GM12878 (cell line): ENCODE results near the gene STEAP1B. TPM values are rescaled to one million over a fixed set of nuclear protein-coding genes. Genes with fewer than 3 reads are reported as not detected.

Experiments used
- ATAC-seq: fragments of 200-7000 bp; cut with Tn5 transposase; 3 replicates; pipeline ENCODE4 v1.9.1; 2020; ENCODE audit warnings: mild to moderate bottlenecking, moderate library complexity
- BruUV-seq: library from RNA; stranded (reverse); fragments of 400-500 nt; replicated peaks from 2 replicates; lab custom pipeline; 2021; lab: Mats Ljungman, UMichigan
- CTCF ChIA-PET: fragments of 300-600 bp; sonication (Branson Sonifier 250); formaldehyde crosslinking; extraction: SDS; loops from one replicate; lab custom pipeline; 2021; ENCODE audit warnings: inconsistent platforms; lab: Yijun Ruan, JAX
- POLR2A ChIA-PET: fragments of 350-600 bp; formaldehyde crosslinking; extraction: SDS; loops from one replicate; lab custom pipeline; 2021; ENCODE audit warnings: inconsistent platforms; lab: Charles Lee
- RAD21 ChIA-PET: fragments of 300-600 bp; sonication (Branson Sonifier 250); formaldehyde crosslinking; loops from one replicate; lab custom pipeline; 2023; ENCODE audit warnings: antibody characterized with exemption; ENCODE audit not compliant: unreplicated experiment; lab: Charles Lee
- SMC1A ChIA-PET: fragments of 300-600 bp; sonication (Branson Sonifier 250); formaldehyde crosslinking; loops from one replicate; lab custom pipeline; 2023; ENCODE audit not compliant: unreplicated experiment, uncharacterized antibody; lab: Charles Lee
- DNase-seq: peaks from one replicate; pipeline ENCODE4 v3.0.0-alpha.2; 2011; ENCODE audit warnings: low read depth, low spot score
- FAIRE-seq: peaks from 3 replicates; lab custom pipeline; 2011; peaks lifted over from hg19 to GRCh38; lab: Jason Lieb, UNC
- H2AFZ ChIP-seq: 2 replicates; pipeline ENCODE4 v1.6.0; 2011; ENCODE audit warnings: low read depth, low read length, control low read depth; ENCODE audit not compliant: control insufficient read depth
- H3K27ac ChIP-seq: 2 replicates; pipeline ENCODE4 v1.5.1; 2011; ENCODE audit warnings: control low read depth; ENCODE audit not compliant: control insufficient read depth, insufficient read depth
- H3K27me3 ChIP-seq, 2 experiments: replicated peaks in 1 of 2; 2 replicates each; pipeline versions ENCODE4 v1.6.0 to v1.6.1; 2011; ENCODE audit warnings: low read length in 1 of 2; ENCODE audit not compliant: control insufficient read depth in 2 of 2, insufficient read depth in 2 of 2
- H3K36me3 ChIP-seq, 2 experiments: 2 replicates each; pipeline ENCODE4 v1.5.1; 2011; ENCODE audit warnings: low read length in 1 of 2; ENCODE audit not compliant: control insufficient read depth in 2 of 2, insufficient read depth in 2 of 2
- H3K4me1 ChIP-seq: 2 replicates; pipeline ENCODE4 v1.6.1; 2011; ENCODE audit warnings: mild to moderate bottlenecking, low read length, moderate library complexity, mixed read lengths; ENCODE audit not compliant: control insufficient read depth, insufficient read depth
- H3K4me2 ChIP-seq: 2 replicates; pipeline ENCODE4 v1.6.0; 2011; ENCODE audit warnings: control low read depth; ENCODE audit not compliant: control insufficient read depth, insufficient read depth
- H3K4me3 ChIP-seq: fragments of 200-600 bp; sonication (generic); 2 replicates; pipeline ENCODE4 v1.5.1; 2016
- H3K79me2 ChIP-seq: 2 replicates; pipeline ENCODE4 v1.6.0; 2011; ENCODE audit warnings: low read length; ENCODE audit not compliant: control insufficient read depth, insufficient read depth
- H3K9ac ChIP-seq: 2 replicates; pipeline ENCODE4 v1.8.0; 2011; ENCODE audit warnings: low read length, control low read depth, mixed read lengths; ENCODE audit not compliant: control insufficient read depth, insufficient read depth
- H3K9me3 ChIP-seq: replicated peaks from 3 replicates; pipeline ENCODE4 v1.5.1; 2011; ENCODE audit warnings: mild to moderate bottlenecking, low read length; ENCODE audit not compliant: control insufficient read depth, insufficient read depth
- H4K20me1 ChIP-seq: 2 replicates; pipeline ENCODE4 v1.6.0; 2011; ENCODE audit not compliant: control insufficient read depth, insufficient read depth
- EGR1 ChIP-seq, 2 experiments: IDR thresholded peaks; 1 replicate in 1 of 2; 2 replicates in 1 of 2; pipeline ENCODE4 v1.6.1; 2011 to 2012; ENCODE audit warnings: low read depth in 2 of 2, low read length in 2 of 2, borderline replicate concordance in 1 of 2, mild to moderate bottlenecking in 1 of 2, moderate library complexity in 1 of 2
- ELK1 ChIP-seq: IDR thresholded peaks from 2 replicates; pipeline ENCODE4 v1.6.1; 2012; ENCODE audit warnings: low read depth, low read length, improper control_type of control experiment
- ETV6 ChIP-seq, 2 experiments: fragments of 450-650 bp in 1 of 2; IDR thresholded peaks in 1 of 2; conservative IDR thresholded peaks in 1 of 2; 2 replicates each; pipeline ENCODE4 v1.6.1; 2014; ENCODE audit warnings: antibody characterized with exemption in 1 of 2, borderline replicate concordance in 1 of 2, low read depth in 1 of 2, mild to moderate bottlenecking in 1 of 2, moderate library complexity in 1 of 2
- GATAD2B ChIP-seq: fragments of 450-650 bp; conservative IDR thresholded peaks from 2 replicates; pipeline ENCODE4 v1.6.1; 2017; ENCODE audit warnings: low read depth, mild to moderate bottlenecking, moderate library complexity
- HDGF ChIP-seq: fragments of 450-650 bp; IDR thresholded peaks from 2 replicates; pipeline ENCODE4 v1.6.1; 2016; ENCODE audit warnings: antibody characterized with exemption
- MTA3 ChIP-seq: IDR thresholded peaks from 2 replicates; pipeline ENCODE4 v1.6.1; 2012; ENCODE audit warnings: low read length, inconsistent platforms, borderline replicate concordance
- NFYB ChIP-seq: IDR thresholded peaks from 2 replicates; pipeline ENCODE4 v1.6.1; 2011; ENCODE audit warnings: low read depth, mild to moderate bottlenecking, low read length, improper control_type of control experiment, moderate library complexity; ENCODE audit not compliant: insufficient read depth
- POLR2AphosphoS2 ChIP-seq: IDR thresholded peaks from 2 replicates; pipeline ENCODE4 v1.6.1; 2011; ENCODE audit warnings: low read depth, mild to moderate bottlenecking, low read length, improper control_type of control experiment, moderate library complexity
- POLR2AphosphoS5 ChIP-seq: IDR thresholded peaks from 2 replicates; pipeline ENCODE4 v1.6.1; 2011; ENCODE audit warnings: mild to moderate bottlenecking, low read length, inconsistent platforms
- SMAD1 ChIP-seq: fragments of 450-650 bp; IDR thresholded peaks from 2 replicates; pipeline ENCODE4 v1.6.1; 2018; ENCODE audit warnings: mild to moderate bottlenecking, low read depth; ENCODE audit not compliant: partially characterized antibody
- SREBF2 ChIP-seq: IDR thresholded peaks from 2 replicates; pipeline ENCODE4 v1.6.1; 2012; ENCODE audit warnings: mild to moderate bottlenecking, low read length
- SUPT20H ChIP-seq: IDR thresholded peaks from 2 replicates; pipeline ENCODE4 v1.6.1; 2011; ENCODE audit warnings: low read depth, mild to moderate bottlenecking, low read length, moderate library complexity, borderline replicate concordance; ENCODE audit not compliant: control insufficient read depth
- SUZ12 ChIP-seq: fragments of 200-600 bp; sonication (generic); IDR thresholded peaks from one replicate; pipeline ENCODE4 v1.6.1; 2018; ENCODE audit warnings: antibody characterized with exemption, mild to moderate bottlenecking; ENCODE audit not compliant: unreplicated experiment
- WRNIP1 ChIP-seq: IDR thresholded peaks from 2 replicates; pipeline ENCODE4 v1.6.1; 2011; ENCODE audit warnings: low read depth, low read length, improper control_type of control experiment, borderline replicate concordance
- ZZZ3 ChIP-seq: IDR thresholded peaks from 2 replicates; pipeline ENCODE4 v1.6.1; 2011; ENCODE audit warnings: low read depth; ENCODE audit not compliant: control insufficient read depth, insufficient read length
- WGBS: methylation state at CpG from one replicate; pipeline ENCODE4 v1.1.6; 2016; ENCODE audit warnings: low lambda C conversion rate; ENCODE audit not compliant: insufficient replicate concordance, insufficient coverage; ENCODE audit errors: missing lambda C conversion rate; 5-methylcytosine and 5-hydroxymethylcytosine counted together
- in situ Hi-C: fragments of 300-500 bp; cut with MboI; formaldehyde crosslinking; loops from 9 replicates; pipeline ENCODE4 v1.14.3; 2018; ENCODE audit warnings: mixed read lengths
- intact Hi-C: fragments of 100-400 bp; cut with micrococcal nuclease; formaldehyde crosslinking; loops from one replicate; pipeline ENCODE4 v1.14.2; 2022; ENCODE audit not compliant: unreplicated experiment
- polyA plus RNA-seq, 11 experiments: library from polyadenylated mRNA; depleted of rRNA in 4 of 11; unstranded in 6 of 11; stranded (reverse) in 5 of 11; fragments of >200 nt; fragmentation: Nextera tagmentation in 4 of 11; fragmentation: Illumina TruSeq in 1 of 11; extraction: Ambion mirVana in 4 of 11; extraction: Trizol in 1 of 11; gene quantifications; 1 replicate in 1 of 11; 2 replicates in 10 of 11; pipeline versions ENCODE4 v1.2.1 to v1.2.3, GENCODE V29; 2011 to 2016; ENCODE audit warnings: inconsistent platforms in 2 of 11, missing spikeins in 2 of 11, low read depth in 1 of 11
- total RNA-seq, 4 experiments: library from RNA; depleted of rRNA in 3 of 4; stranded (reverse); fragments of >200 nt in 3 of 4; fragmentation: Illumina TruSeq in 1 of 4; extraction: Trizol in 1 of 4; gene quantifications; 2 replicates each; pipeline versions ENCODE4 v1.2.1 to v1.2.3, GENCODE V29; 2013 to 2021

The STEAP1B gene
- total and polyA plus RNA-seq, 10 of the 15 experiments (the other 5 are each of a cell fraction or from before 2014, with no cell fraction given), result 0.14 TPM; not detected in 9

DNA sequence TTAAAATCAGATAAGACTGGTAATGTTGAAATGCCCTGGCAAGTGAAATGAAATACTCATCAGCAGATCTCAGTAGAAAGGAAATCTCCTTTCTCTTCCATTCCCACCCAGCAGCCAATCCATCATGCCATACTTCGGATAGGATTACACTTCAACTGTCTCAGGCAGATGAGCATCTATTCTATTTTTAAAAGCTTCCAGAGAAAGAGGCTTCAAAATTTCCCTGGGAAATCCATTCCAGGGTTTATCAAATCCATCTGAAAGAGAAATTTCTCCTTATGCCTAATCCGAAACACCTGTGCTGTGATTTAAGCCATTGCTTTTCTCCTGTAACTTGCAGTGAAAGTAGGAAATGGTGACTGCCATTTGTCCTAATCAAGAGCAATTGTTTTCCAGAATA is 82.6 kb downstream of the STEAP1B start:
- no peaks in the 10 kb centered on the region for H3K4me1 ChIP-seq
- ATAC-seq, result no peak
- RAD21 ChIA-PET, result no interaction called here
- SMC1A ChIA-PET, result interaction anchor here (1.1 kb wide), 1 partner anchor 22 kb away, joined by 4 read pairs; no protein-coding TSS in a partner anchor
- no peaks in the 10 kb centered on the region for H3K79me2 ChIP-seq
- no peaks in the 10 kb centered on the region for H3K9me3 ChIP-seq
- FAIRE-seq, result no peak
- no peak overlapping the region for H3K4me3 ChIP-seq
- POLR2A ChIA-PET, result no interaction called here
- no peaks in the 10 kb centered on the region for H4K20me1 ChIP-seq
- CTCF ChIA-PET, result no interaction called here
- in situ Hi-C loops, result no loop called here
- no peak overlapping the region for H3K27ac ChIP-seq
- H3K4me2 ChIP-seq, result no peak overlapping the region
- H3K9ac ChIP-seq, result no peak overlapping the region
- no peak for TF ChIP-seq GATAD2B
- no peak for TF ChIP-seq NFYB
- no peak for TF ChIP-seq HDGF
- no peak for TF ChIP-seq WRNIP1
- no peak for TF ChIP-seq MTA3
- TF ChIP-seq EGR1 (IDR thresholded peaks at IDR 0.05; ENCODE audit: borderline replicate concordance in 1 of 2, low read depth in 2 of 2, low read length in 2 of 2), result no peak
- TF ChIP-seq POLR2AphosphoS5, result no peak
- no peak for TF ChIP-seq POLR2AphosphoS2
- intact Hi-C loops, result no loop called here
- no TSS peak for BruUV-seq
- 29% methylated on average over 2 of the region's 2 CpGs for WGBS
- no peaks in the 10 kb centered on the region for H3K36me3 ChIP-seq
- H3K27me3 ChIP-seq, result no peaks in the 10 kb centered on the region; a peak in 1 of 4 replicates
- H2AFZ ChIP-seq, result no peak overlapping the region
- no peak for DNase-seq

DNA sequence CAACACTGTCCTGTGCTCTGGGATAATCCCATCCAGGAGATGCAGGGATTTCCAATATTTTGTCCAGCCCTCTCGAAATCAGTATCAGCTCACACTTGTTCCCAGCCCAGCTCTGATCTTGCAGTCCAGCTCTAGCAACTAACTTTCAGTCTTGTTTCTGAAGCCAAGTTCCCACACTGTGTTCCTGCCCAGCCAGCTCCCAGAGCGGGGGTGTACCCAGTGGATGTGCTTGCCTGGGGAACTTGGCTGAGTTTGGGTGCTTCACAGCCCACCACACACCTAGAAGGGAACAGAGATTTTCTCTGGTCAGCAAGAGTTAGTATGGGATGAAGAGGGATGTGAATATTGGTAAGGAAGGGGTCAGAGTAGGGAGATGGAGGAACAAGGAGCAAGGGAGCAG is 85.6 kb downstream of the STEAP1B start:
- 16% methylated on average over 2 of the region's 2 CpGs for WGBS
- Histone ChIP-seq H3K4me3 (no peak overlapping the region), H3K4me2 (no peak overlapping the region), H3K4me1 (no peaks in the 10 kb centered on the region), H3K27me3 (no peaks in the 10 kb centered on the region; a peak in 1 of 4 replicates), H4K20me1 (no peaks in the 10 kb centered on the region), H3K9me3 (no peaks in the 10 kb centered on the region), H3K79me2 (no peaks in the 10 kb centered on the region), H2AFZ (no peak overlapping the region), H3K9ac (no peak overlapping the region), H3K27ac (no peak overlapping the region), H3K36me3 (no peaks in the 10 kb centered on the region)
- ChIA-PET RAD21 (no interaction called here), POLR2A (no interaction called here), CTCF (no interaction called here), SMC1A (no interaction called here)
- intact Hi-C loops, result no loop called here
- DNase-seq, result no peak
- in situ Hi-C loops, result no loop called here
- no peak for FAIRE-seq
- no peak for ATAC-seq
- BruUV-seq, result no TSS peak
- no peak for TF ChIP-seq POLR2AphosphoS5
- TF ChIP-seq SREBF2, result no peak
- TF ChIP-seq ETV6 (conservative IDR thresholded peaks at IDR 0.05 in 1 of 2, IDR thresholded peaks at IDR 0.05 in 1 of 2; ENCODE audit: borderline replicate concordance in 1 of 2, low read depth in 1 of 2), result no peak
- no peak for TF ChIP-seq SUPT20H
- no peak for TF ChIP-seq SUZ12
- no peak for TF ChIP-seq SMAD1
- no peak for TF ChIP-seq ZZZ3
- TF ChIP-seq ELK1, result no peak
